HG03066 (cell line): ENCODE results near the gene CHPT1.

ENCODE experiments used
- ATAC-seq: cut with Tn5 transposase; IDR thresholded peaks from one replicate; pipeline ENCODE4 v1.9.1; 2021; ENCODE audit warnings: low read depth; ENCODE audit not compliant: unreplicated experiment

The CHPT1 gene

GRCh38 chr12:101759396-101760047 lies 62.1 kb downstream of the CHPT1 start:
- ATAC-seq = no peak

- no peak for ATAC-seq
Measured at GRCh38 chr12:101761350-101761749, 63.9 kb downstream of the CHPT1 start.

- ATAC-seq = no peak
Measured at GRCh38 chr12:101761781-101762180, 64.3 kb downstream of the CHPT1 start.

- no peak for ATAC-seq
Measured at GRCh38 chr12:101763246-101763931, 65.9 kb downstream of the CHPT1 start.

- no peak for ATAC-seq
Measured at GRCh38 chr12:101764051-101764792, 66.8 kb downstream of the CHPT1 start.

- no peak for ATAC-seq
Measured at GRCh38 chr12:101767537-101767936, 70.1 kb downstream of the CHPT1 start.

GRCh38 chr12:101768781-101769180 lies 71.3 kb downstream of the CHPT1 start:
- ATAC-seq = no peak

GRCh38 chr12:101769865-101770264 lies 72.4 kb downstream of the CHPT1 start:
- ATAC-seq = no peak

- ATAC-seq = no peak
Measured at GRCh38 chr12:101772012-101772775, 74.8 kb downstream of the CHPT1 start.

- peak; percentile 83 for ATAC-seq
Measured at GRCh38 chr12:101773650-101774162, 76.3 kb downstream of the CHPT1 start.

- no peak for ATAC-seq
Measured at GRCh38 chr12:101775816-101776215, 78.4 kb downstream of the CHPT1 start.

GRCh38 chr12:101777485-101777884 lies 80.0 kb downstream of the CHPT1 start:
- ATAC-seq = no peak

GRCh38 chr12:101777978-101778377 lies 80.5 kb downstream of the CHPT1 start:
- no peak for ATAC-seq
